GM12865 (cell line): ENCODE measurements around the gene PTPRZ1.

Experiments used
- DNase-seq: peaks from one replicate; pipeline ENCODE4 v3.0.0; 2010; ENCODE audit warnings: low read depth
- H3K4me3 ChIP-seq: 2 replicates; pipeline ENCODE4 v1.5.1; 2011; ENCODE audit warnings: mild to moderate bottlenecking, low read depth, low read length, control low read depth
- CTCF ChIP-seq: IDR thresholded peaks from 2 replicates; pipeline ENCODE4 v1.5.1; 2011; ENCODE audit warnings: low read length, control low read depth, low read depth, inconsistent platforms; ENCODE audit not compliant: insufficient read depth; ENCODE audit errors: missing control alignments

PTPRZ1 gene

GRCh38 chr7:121945480-121946236 is 72.7 kb downstream of the PTPRZ1 start:
- no peak for DNase-seq
- TF ChIP-seq CTCF, result no peak
- no peak overlapping the region for H3K4me3 ChIP-seq

- no peak for TF ChIP-seq CTCF
- H3K4me3 ChIP-seq, result no peak overlapping the region
- no peak for DNase-seq
Measured at GRCh38 chr7:121953164-121953563, 80.2 kb downstream of the PTPRZ1 start.

DNA sequence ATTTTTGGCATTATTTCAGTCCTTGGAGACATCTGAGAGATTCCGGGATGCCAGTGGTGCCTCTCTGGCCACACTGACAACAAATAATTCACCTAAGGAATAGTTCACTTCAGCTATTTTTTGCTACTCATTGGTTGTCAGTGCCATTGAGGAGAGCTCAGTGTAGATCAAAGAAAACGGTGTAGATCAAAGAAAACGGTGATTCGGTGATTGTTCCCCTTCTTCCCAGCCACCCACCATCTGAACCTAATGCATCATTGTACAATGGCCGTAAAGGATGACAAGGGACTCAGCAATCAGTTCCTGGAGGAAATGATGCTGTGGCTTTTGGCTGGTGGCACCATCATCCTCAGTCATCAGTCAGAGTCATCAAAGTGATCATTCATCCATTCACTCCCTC is 80.6 kb downstream of the PTPRZ1 start:
- DNase-seq, result no peak
- TF ChIP-seq CTCF, result no peak
- no peak overlapping the region for H3K4me3 ChIP-seq

DNA sequence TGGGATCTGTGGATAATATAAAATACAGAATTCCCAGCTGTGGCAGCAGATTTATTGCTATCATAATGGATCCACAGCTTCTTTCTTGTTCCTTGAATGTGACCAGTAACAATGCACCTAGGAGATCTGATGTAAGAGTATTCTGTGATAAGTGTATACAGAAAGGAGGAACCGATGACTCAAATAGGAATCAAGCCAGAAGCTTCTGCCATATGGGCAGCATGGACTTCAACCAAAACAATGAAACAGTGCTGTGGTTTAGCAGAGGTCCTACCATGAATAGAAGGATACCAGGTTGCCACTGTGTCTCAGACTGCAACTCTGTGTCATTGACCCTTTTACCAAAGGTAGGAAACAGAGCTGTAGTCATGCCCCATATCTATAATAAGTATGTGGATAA is 81.8 kb downstream of the PTPRZ1 start:
- DNase-seq, result peak; percentile 10
- no peak for TF ChIP-seq CTCF
- no peak overlapping the region for H3K4me3 ChIP-seq

DNA sequence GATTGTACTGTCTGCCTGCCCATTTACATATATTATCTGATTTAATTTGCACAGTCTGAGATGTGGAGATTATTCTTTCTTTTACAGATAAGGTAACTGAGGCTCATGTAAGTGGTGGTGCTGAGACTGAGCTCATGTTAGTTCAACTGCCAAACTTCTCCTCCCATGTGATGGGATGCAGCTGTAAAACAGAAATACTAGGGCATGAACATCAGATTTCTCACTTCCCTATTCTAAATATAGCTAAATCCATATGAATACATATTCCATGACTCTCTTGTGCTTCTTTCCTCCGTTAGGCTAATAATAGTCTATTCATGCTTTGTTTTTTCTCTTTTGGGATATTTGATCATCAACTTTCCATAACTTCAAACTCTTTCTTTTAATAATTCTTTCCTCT is 84.7 kb downstream of the PTPRZ1 start:
- H3K4me3 ChIP-seq, result no peak overlapping the region
- TF ChIP-seq CTCF, result no peak
- no peak for DNase-seq

DNA sequence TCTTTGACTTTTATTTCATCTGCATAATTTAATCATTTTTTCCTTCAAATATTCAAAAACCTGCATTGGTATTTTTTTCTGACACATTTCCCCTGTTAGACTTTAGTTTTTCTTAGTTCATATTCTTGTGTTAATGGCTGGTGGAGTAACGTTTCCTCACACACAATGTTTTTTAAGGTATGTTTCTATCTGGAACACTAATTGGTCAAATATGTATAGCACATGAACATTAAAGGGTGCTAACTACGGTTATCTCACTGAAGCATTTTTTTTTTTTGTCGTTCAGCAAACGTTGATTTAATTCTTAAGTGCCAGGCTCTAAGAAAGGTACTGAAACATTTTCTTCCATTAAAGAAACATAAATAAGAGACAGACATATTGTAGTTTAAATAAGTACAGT is 87.7 kb downstream of the PTPRZ1 start:
- H3K4me3 ChIP-seq, result no peak overlapping the region
- no peak for TF ChIP-seq CTCF
- no peak for DNase-seq

DNA sequence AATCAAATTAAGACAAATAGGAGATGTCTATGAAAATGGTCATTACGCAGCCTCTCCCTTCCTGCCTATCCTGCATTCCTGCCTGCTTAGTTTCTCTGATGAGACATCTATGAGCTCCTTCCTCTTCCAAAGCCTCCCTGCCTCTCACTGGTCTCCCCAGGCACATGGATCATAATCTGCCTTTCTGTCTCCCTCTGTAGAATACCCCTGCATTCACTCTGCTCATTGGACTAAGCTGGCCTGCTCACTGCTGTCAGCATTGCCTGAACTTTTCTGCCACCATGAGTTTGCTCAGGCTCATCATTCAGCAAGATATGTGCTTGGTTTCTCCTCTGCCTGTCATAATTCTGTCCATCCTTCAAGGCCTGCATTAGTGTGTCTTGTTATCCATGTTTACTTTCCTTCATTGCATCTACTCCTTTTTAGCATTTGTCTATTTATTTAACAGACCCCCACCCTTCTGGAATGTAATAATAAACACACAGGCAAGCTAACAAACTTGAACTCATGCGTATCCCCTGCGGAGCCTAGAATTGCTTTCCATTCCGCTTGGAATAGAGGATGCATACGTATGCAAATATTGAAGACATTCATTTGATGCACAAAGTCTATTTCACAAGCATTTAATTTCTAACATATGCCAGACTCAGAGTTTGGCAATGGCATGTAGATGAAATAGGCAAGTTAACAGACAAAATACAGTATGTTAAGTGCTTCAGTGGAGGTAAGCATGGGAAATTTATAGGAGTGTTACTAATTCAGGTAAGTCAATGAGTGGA is 88.3 kb downstream of the PTPRZ1 start:
- TF ChIP-seq CTCF, result no peak
- DNase-seq, result no peak
- no peak overlapping the region for H3K4me3 ChIP-seq
